Panc1 (cell line): ENCODE results near the gene ACCSL. TPM values are rescaled to one million over a fixed set of nuclear protein-coding genes. Genes with fewer than 3 reads are reported as not detected.

ENCODE experiments used
- ATAC-seq: fragments of 200-7000 bp; cut with Tn5 transposase; 2 replicates; pipeline ENCODE4 v1.9.1; 2020; ENCODE audit warnings: mild to moderate bottlenecking, moderate library complexity
- BruUV-seq: library from RNA; stranded (reverse); fragments of 400-500 nt; replicated peaks from 2 replicates; lab custom pipeline; 2021; lab: Mats Ljungman, UMichigan
- CTCF ChIA-PET: fragments of 300-600 bp; sonication (Branson Sonifier 250); formaldehyde crosslinking; loops from one replicate; lab custom pipeline; 2022; ENCODE audit warnings: antibody characterized with exemption; lab: Charles Lee
- POLR2A ChIA-PET: fragments of 300-600 bp; sonication (Branson Sonifier 250); formaldehyde crosslinking; loops from one replicate; lab custom pipeline; 2022; ENCODE audit warnings: antibody characterized with exemption; lab: Charles Lee
- DNase-seq: peaks from one replicate; pipeline ENCODE4 v3.0.0-alpha.2; 2010; ENCODE audit warnings: low read depth, low spot score
- H3K27ac ChIP-seq: 2 replicates; pipeline ENCODE4 v1.5.1; 2011; ENCODE audit warnings: mild to moderate bottlenecking, low read length, inconsistent platforms
- H3K27me3 ChIP-seq: fragments of 200-500 bp; sonication (Bioruptor generic); 2 replicates; pipeline ENCODE4 v1.6.0; 2014; ENCODE audit warnings: low read length, inconsistent platforms; ENCODE audit not compliant: control insufficient read depth, insufficient read depth
- H3K36me3 ChIP-seq: fragments of 200-500 bp; sonication (Bioruptor generic); 2 replicates; pipeline ENCODE4 v1.5.1; 2014; ENCODE audit warnings: inconsistent platforms, mild to moderate bottlenecking, low read length, moderate library complexity; ENCODE audit not compliant: control insufficient read depth, insufficient read depth
- H3K4me1 ChIP-seq: 2 replicates; pipeline ENCODE4 v1.5.1; 2011; ENCODE audit warnings: inconsistent platforms, mild to moderate bottlenecking, low read length, moderate library complexity; ENCODE audit not compliant: control insufficient read depth, insufficient read depth
- H3K4me3 ChIP-seq, 2 experiments: 2 replicates each; pipeline ENCODE4 v1.5.1; 2011 to 2012; ENCODE audit warnings: low read depth in 2 of 2, low read length in 2 of 2, mild to moderate bottlenecking in 2 of 2, inconsistent platforms in 1 of 2, moderate library complexity in 1 of 2
- H3K9me3 ChIP-seq: fragments of 200-500 bp; sonication (Bioruptor generic); 2 replicates; pipeline ENCODE4 v1.5.1; 2014; ENCODE audit warnings: low read depth, mild to moderate bottlenecking, inconsistent platforms, low read length, moderate library complexity; ENCODE audit not compliant: control insufficient read depth, insufficient read depth
- CTCF ChIP-seq: fragments of 450-650 bp; IDR thresholded peaks from 2 replicates; pipeline ENCODE4 v1.5.1; 2017; ENCODE audit warnings: mild to moderate bottlenecking
- POLR2AphosphoS5 ChIP-seq: IDR thresholded peaks from 2 replicates; pipeline ENCODE4 v1.6.1; 2012; ENCODE audit warnings: mild to moderate bottlenecking, low read depth, low read length, moderate library complexity
- REST ChIP-seq, 2 experiments: IDR thresholded peaks; 2 replicates each; pipeline ENCODE4 v1.6.1; 2011 to 2012; ENCODE audit warnings: low read depth in 2 of 2, control low read depth in 1 of 2, low read length in 1 of 2, mild to moderate bottlenecking in 1 of 2, moderate library complexity in 1 of 2; ENCODE audit not compliant: insufficient read depth in 1 of 2
- SIN3A ChIP-seq: IDR thresholded peaks from 2 replicates; pipeline ENCODE4 v1.6.1; 2012; ENCODE audit warnings: low read depth, mild to moderate bottlenecking, low read length, moderate library complexity, borderline replicate concordance; ENCODE audit not compliant: insufficient read depth
- TCF7L2 ChIP-seq: IDR thresholded peaks from 2 replicates; pipeline ENCODE4 v1.6.1; 2011; ENCODE audit warnings: mild to moderate bottlenecking, low read depth, low read length, inconsistent platforms
- in situ Hi-C: cut with HindIII; loops from 2 replicates; pipeline ENCODE4 v1.10.0; 2016; ENCODE audit warnings: low sequenced_read_pairs, low pct_unique_long_range_greater_than_20kb
- intact Hi-C: fragments of 100-400 bp; cut with micrococcal nuclease; formaldehyde crosslinking; loops from one replicate; pipeline ENCODE4 v1.10.0; 2022; ENCODE audit not compliant: unreplicated experiment
- total RNA-seq: library from RNA; stranded (reverse); gene quantifications from one replicate; pipeline ENCODE4 v1.2.1, GENCODE V29; 2021; ENCODE audit not compliant: unreplicated experiment

Gene ACCSL
- total RNA-seq, 1 experiment from 2014 or later = not detected

DNA sequence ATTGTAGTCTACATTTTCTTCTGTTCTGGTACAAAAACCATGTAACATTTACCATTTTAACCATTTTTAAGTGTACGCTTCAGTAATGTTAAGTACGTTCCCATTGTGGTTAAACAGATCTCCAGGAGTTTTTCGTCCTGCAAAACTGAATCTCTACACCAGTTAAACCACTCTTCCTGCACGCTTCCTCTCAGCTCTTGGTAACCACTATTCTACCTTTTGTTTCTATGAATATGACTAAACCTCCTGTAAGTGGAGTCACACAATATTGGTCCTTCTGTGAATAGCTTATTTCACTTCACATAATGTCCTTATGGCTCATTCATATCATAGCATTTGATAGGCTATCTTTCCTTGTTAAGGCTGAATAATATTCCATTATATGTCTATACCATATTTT lies 40.6 kb downstream of the ACCSL start:
- no peaks in the 10 kb centered on the region for H3K27me3 ChIP-seq

DNA sequence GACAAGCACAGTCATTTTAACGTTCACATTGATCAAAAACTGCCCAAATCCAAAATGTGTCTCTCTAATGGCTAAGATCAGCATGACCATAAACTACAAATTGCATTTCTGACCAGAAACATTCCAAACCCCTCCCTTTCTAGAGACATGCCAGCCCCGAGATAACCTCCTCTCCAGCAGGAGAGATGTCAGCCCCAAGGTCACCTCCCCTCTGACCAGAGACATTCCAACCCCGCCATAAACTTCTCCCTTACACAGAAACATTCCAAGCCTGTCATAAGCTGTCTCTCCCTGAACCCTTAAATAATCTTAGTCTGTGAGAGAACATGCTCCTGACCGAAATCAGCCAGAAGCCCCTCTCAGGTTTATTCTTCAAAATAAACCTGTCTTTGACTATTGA lies 41.1 kb downstream of the ACCSL start:
- Histone ChIP-seq H3K36me3 (no peaks in the 10 kb centered on the region), H3K4me1 (no peaks in the 10 kb centered on the region), H3K27ac (no peak overlapping the region), H3K9me3 (no peaks in the 10 kb centered on the region), H3K27me3 (no peaks in the 10 kb centered on the region), H3K4me3 (no peak overlapping the region)
- ChIA-PET CTCF (no interaction called here), POLR2A (no interaction called here)
- no peak for ATAC-seq
- no peak for DNase-seq
- intact Hi-C loops (no loop called here), in situ Hi-C loops (no loop called here)
- BruUV-seq = no TSS peak
- TF ChIP-seq REST (IDR thresholded peaks at IDR 0.05; ENCODE audit: insufficient read depth in 1 of 2, low read depth in 2 of 2, low read length in 1 of 2) (no peak), POLR2AphosphoS5 (no peak), SIN3A (no peak), CTCF (no peak), TCF7L2 (no peak)

More for the DNA sequence above, 40.6 kb downstream of the ACCSL start:
- intact Hi-C loops = no loop called here
- Histone ChIP-seq H3K4me3 (no peak overlapping the region), H3K27ac (no peak overlapping the region), H3K4me1 (no peaks in the 10 kb centered on the region), H3K9me3 (no peaks in the 10 kb centered on the region), H3K36me3 (no peaks in the 10 kb centered on the region)
- no TSS peak for BruUV-seq
- ChIA-PET CTCF (interaction anchor here (0.7 kb wide), 1 partner anchor 143 kb away, joined by 7 read pairs; no protein-coding TSS in a partner anchor), POLR2A (no interaction called here)
- DNase-seq (no peak), ATAC-seq (no peak)
- no peak for TF ChIP-seq REST (IDR thresholded peaks at IDR 0.05; ENCODE audit: insufficient read depth in 1 of 2, low read depth in 2 of 2, low read length in 1 of 2)
- TF ChIP-seq TCF7L2 = no peak
- TF ChIP-seq POLR2AphosphoS5 = no peak
- no peak for TF ChIP-seq SIN3A
- no peak for TF ChIP-seq CTCF
- in situ Hi-C loops = no loop called here
